CD4-positive, alpha-beta T cell treated with Interleukin-1 beta for 1 hour (primary cell): ENCODE results near the gene HOXC10.

Experiments used
- DNase-seq, 2 donors: peaks; one replicate each; pipeline ENCODE4 v3.0.0-alpha.2; 2020 to 2022

The HOXC10 gene

DNA sequence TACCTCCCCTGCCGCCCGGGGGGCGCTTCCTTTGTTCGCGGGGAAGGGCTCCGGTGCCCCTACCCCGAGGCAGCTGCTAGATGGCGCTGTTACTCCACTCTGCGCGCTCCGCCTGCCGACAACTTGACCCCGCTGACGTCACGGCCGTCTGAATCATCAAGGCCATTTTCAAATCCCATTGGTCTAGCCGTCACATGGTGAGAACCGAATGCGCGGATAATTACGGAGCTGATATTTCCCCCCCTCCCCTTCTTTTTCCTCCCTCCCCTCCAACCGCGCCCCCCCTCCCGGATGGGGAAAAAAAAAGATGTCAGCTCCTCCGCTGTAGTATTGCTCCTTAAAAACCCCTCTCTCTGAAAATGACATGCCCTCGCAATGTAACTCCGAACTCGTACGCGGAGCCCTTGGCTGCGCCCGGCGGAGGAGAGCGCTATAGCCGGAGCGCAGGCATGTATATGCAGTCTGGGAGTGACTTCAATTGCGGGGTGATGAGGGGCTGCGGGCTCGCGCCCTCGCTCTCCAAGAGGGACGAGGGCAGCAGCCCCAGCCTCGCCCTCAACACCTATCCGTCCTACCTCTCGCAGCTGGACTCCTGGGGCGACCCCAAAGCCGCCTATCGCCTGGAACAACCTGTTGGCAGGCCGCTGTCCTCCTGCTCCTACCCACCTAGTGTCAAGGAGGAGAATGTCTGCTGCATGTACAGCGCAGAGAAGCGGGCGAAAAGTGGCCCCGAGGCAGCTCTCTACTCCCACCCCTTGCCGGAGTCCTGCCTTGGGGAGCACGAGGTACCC lies at the start of gene HOXC10:
HOXC10 (plus strand) TSS at position 246 of the 791 bp plus-strand sequence; CDS start at position 360, 114 bp downstream.
- peak; percentile 71 to 80 for DNase-seq

DNA sequence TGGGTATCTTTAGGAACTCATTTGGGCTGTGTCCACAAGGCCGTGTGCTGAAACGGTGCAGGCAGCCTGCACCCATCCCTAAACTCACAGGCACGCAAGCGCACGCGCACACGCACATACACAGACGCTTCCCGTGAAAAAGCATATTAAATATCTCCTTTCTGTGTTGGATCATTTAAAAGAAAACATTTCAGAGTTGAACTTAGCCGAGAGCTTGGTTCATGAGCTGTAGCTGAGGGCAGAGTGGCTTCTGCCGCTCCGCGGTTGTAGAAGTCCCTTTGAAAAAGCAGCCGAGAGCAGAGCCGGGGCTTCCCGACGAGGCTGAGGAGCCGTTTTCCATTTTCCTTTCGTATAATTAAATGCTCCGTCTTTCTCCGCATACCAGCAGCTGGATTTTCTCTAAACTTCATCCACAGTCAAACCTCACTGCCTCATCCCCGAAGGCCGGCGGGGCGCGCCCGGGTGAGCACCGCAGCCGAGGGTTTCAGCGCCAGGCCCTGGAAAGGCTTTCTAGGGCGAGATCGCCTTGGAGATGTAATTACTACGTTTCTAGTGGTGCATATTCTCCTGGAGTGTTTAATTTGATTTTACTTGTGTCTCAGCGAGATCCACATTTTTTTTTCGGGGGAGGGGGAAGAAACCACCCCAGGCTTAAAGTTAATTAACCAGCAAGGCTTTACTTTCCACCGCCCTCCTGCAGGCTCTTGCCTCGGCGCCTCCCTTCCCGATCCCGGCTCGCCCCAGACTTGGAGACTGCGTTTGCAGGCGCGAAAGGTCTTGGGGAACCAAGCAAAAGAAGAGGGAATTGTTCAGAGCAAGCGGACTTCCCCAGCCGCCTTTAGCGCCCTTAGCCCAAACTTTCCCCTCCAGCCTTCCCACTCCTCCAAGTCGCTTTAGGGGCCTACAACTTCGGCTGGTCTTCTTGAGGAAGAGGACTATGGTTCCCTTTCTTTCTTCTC lies 49.3 kb upstream of the HOXC10 start:
- DNase-seq = no peak

DNA sequence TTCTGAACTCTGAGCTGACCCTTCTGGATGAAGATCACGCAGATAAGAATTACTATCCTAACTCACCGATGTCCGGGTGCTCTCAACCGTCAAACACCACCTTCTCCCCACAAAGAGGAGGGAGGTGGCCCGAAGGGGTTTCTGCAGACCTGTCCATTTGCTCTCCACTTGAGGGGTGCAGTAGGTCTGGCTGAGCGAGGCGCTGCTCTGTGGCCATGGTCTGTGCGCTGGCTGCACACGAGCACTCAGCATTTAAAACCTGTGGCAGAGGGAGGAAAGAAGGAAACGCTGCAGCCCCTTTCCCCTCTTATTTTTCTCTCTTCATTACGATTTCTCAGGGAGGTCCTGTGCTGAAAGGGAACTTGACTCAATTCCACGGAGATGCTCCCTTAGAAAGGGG lies 47.8 kb upstream of the HOXC10 start:
- DNase-seq = no peak

DNA sequence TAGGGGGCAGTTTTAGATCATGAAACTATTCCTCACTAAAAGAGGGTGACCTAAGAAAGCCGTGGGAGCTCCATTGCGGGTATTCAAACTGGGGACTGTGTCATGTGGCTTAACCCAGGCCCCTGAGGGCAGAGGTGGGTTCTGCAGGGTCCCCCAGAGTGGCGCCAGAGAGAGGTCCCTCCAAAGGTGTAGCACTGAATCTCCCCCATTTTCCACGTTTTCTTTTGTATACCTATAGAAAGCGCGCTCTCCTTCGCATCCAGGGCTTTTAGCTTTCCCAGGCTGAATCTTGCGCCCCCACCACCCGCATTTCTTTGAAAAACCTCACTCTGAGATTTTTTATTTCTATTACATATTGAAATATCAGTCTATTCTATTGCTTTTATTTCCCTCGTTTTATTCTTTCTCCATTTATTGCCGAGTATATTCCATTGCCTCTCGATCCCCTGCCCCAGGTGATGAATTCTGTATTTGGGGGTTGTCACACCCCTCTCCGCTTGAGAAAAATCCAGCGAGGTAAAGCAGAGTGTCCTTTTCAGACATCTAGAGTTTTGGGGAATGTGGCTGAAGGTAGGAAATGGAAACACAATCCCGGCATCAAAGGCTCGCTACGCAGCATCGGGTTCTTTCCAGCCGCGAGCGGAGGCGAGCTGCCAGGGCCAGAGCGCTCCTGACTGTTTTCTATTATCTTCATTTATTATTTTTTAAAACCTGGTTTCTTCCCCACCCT lies 47.2 kb upstream of the HOXC10 start:
- DNase-seq = no peak

DNA sequence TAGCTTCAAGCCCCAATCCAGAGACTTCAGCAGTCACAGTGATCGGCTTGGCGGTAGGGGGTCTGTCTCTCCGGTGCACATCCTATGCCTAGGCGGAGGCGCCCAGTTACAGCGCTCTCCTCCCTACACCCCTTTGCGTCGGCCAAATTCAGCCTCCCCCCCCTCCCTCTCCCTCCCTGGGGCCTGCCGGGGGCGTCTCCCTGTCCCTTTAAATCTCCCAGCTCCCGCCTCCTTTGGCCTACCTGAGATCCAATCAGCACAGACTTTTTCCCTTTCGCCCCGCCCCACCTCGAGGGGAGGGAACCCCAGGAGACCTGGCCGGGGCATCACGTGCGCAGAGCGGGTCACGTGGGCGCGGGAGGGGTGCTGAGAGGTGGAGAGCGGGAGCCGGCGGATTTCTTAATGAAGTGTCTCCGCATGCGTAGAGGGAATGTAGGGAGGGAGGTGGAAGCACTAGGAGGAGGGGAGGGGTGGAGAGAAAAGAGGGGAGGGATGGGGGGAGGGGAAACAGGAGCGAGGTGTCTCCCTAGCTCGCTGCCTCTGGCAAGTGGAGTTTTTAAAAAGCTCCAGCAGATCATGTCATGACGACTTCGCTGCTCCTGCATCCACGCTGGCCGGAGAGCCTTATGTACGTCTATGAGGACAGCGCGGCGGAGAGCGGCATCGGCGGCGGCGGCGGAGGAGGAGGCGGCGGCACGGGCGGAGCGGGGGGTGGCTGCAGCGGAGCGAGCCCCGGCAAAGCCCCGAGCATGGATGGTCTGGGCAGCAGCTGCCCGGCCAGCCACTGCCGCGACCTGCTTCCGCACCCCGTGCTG lies 46.4 kb upstream of the HOXC10 start, which contains the start of gene HOXC13:
HOXC13 (plus strand) TSS at position 506 of the 815 bp plus-strand sequence; CDS start at position 582, 76 bp downstream.
- DNase-seq = peak in 1 of 2 donors; percentile 31

DNA sequence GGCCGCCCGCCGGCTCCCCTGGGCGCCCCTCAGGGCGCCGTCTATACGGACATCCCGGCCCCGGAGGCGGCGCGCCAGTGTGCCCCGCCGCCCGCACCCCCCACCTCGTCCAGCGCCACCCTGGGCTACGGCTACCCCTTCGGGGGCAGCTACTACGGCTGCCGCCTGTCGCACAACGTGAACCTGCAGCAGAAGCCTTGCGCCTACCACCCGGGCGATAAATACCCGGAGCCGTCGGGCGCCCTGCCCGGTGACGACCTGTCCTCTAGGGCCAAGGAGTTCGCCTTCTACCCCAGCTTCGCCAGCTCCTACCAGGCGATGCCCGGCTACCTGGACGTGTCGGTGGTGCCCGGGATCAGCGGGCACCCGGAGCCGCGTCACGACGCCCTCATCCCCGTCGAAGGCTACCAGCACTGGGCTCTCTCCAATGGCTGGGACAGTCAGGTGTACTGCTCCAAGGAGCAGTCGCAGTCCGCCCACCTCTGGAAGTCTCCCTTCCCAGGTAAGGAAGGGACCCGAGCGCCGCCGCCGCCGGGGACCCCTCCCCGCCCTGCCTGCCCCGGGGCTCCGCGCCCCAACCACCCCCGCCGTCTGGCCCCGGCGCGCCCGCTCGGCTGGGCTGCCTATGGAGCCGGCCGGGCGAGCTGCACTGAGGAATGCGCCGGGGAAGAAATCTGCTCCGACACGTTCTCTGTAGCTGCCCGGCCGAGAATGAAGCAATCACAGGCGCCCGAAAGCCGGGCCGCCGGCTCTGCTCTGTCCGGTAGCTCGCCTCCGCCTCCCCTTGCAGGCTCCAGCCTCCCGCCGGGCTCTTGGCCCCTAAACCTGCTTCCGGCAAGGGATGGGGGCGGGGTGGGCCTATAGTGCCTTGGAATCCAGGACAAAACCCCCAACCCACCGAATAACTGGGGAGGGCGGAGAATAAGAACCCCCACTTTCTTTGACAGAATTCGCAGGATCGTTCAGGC lies 45.5 kb upstream of the HOXC10 start:
- DNase-seq = no peak

DNA sequence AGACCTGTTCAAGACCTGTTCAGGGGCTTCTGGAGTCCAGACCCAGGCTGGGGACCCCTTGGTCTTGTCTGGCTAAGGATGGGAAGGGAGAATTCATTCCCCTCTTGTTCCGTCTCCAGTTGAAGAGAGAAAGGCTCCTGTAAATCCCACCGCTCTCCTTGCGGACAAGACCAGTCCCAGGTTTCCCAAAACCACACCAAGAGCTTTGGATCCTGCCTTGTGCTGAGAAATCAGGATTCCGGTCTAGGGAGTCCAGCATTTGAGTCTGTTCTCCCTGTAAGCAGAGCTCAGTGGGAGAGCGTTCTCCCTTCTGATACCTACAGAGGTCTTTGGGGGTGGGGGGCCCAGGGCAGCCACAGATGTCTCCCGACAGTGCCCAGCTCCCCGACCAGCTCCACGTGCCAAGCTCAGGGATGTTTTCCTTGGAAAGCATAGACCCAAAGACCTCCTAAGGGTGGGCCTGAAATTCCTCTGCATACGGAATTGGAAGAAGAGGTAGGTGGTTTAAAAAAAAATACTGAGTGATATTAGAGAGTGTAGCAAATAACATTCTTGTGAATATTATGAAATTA lies 44.4 kb upstream of the HOXC10 start:
- no peak for DNase-seq

DNA sequence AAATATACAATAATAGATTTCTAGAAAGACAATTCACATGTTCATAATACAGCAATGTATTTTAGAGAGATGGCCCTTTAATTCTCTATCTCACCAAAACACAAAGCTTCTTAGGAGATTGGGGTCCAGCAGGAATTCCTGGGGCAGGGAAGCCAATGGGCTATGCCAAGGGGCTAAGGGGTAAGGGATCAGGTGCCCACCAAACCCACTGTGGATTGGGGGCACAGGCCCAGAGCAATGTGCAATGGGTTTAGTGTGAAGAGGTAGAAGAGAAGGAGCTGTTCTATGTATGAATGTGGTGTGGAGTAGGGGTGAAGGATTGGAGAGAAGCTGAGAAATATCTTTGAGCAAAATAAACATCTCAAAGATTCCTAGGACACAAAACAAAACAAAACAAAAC lies 43.8 kb upstream of the HOXC10 start:
- no peak for DNase-seq

DNA sequence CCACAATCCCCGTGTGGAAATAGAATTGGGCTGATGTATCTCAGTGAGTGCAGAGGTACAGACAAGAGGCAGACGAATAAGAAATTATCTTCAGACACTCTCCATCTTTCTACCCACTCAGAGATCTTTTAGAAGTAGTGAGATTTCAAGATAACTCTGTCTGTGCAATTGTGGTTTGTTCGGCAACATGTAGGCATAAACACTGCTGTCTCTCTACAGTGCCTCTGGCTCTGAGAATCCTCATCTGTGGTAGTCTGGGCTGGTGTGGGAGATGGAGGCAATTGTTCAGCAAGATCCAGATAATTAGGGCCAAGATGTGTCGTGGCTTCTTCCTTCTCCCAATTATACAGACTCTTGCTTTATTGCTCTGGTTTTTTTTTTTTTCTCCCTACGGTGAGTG lies 43.2 kb upstream of the HOXC10 start:
- DNase-seq = no peak

DNA sequence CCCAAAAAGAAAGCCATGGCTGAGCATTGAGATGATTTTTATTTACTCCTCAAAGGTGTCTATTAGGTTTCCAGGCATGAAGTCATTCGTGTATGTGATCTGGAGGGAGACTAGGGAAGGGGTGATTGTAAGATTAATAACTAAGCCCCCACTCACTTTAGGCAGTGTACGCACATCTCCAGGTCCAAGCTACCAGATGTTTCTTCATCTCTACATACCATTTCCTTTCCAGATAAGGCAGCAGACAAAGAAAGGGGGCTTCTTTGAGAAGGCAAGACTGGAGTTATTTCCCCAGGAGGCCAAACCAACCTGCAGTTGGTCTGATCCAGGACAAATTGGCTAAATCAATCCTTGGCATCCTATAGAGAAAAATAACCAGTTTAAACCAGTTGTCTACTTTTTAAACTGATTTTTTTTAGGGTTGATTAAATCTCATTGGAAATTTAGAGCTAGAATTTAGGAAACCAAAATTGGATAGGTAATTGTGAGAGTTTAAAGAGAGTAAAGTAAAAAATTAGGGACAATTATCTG lies 42.4 kb upstream of the HOXC10 start:
- DNase-seq = no peak

DNA sequence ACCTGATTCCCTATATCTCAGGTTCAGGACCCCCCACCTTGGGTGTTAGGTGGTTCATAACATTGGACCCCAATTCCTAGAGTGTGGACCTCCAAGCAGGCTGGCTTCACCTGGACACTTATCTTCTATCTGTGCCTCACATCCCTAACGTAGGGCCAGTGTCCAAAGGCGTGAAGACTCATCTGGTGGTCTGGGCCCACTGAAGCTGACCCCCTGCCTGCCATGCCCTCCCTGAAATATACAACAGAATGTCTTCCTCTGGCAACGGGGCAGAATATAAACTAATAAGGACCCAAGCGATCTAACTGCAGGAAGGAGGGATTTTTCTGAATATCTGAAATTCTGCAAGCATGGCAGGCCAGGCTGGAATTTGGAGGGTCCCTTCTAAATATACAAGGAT lies 40.7 kb upstream of the HOXC10 start:
- no peak for DNase-seq

DNA sequence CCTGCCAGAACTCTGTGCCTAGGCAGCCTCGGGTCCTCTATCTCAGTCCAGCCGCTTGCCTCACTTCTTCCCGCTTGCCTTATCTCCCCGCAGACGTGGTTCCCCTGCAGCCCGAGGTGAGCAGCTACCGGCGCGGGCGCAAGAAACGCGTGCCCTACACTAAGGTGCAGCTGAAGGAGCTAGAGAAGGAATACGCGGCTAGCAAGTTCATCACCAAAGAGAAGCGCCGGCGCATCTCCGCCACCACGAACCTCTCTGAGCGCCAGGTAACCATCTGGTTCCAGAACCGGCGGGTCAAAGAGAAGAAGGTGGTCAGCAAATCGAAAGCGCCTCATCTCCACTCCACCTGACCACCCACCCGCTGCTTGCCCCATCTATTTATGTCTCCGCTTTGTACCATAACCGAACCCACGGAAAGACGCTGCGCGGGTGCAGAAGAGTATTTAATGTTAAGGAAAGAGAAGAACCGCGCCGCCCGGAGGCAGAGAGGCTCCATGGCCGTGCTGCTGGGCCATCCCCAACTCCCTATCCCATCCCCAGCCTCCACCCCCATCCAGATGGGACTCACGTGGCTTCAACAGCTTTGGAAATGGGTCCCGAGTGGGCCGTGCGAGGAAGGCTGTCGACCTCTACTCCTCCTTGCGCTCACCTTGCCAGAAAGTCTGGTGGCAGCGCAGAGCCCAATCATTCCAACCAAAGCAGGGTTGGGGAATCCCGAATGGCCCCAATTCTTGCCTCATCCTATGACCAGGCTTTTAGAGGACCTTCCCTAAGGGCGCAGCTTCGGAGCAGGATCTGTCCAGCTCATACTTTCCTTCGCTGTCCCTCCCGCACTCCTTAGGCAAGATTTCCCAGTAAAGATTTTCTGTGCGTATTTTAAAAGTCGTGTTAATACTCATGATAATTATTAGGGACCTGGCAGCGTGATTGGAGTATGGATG lies 39.8 kb upstream of the HOXC10 start:
- DNase-seq = no peak

DNA sequence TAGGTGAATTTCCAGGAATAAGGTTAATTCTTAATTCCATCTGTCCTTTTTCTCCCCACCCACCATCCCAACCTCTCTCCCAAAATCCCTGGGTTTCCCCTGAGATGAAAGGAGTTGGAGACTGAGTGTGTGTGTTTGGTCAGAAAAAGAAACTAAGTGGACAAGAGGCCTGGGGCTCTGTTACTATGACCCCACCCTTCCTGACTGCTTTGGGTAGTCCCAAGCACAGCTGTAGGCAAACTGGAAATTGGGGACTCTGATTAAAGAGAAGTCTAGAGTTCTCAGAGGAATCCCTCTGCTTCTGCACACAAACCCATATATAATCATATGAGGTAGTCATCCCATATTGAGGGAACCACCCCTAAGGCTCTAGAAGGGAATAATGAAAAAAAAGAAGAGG lies 37.2 kb upstream of the HOXC10 start:
- DNase-seq = no peak

DNA sequence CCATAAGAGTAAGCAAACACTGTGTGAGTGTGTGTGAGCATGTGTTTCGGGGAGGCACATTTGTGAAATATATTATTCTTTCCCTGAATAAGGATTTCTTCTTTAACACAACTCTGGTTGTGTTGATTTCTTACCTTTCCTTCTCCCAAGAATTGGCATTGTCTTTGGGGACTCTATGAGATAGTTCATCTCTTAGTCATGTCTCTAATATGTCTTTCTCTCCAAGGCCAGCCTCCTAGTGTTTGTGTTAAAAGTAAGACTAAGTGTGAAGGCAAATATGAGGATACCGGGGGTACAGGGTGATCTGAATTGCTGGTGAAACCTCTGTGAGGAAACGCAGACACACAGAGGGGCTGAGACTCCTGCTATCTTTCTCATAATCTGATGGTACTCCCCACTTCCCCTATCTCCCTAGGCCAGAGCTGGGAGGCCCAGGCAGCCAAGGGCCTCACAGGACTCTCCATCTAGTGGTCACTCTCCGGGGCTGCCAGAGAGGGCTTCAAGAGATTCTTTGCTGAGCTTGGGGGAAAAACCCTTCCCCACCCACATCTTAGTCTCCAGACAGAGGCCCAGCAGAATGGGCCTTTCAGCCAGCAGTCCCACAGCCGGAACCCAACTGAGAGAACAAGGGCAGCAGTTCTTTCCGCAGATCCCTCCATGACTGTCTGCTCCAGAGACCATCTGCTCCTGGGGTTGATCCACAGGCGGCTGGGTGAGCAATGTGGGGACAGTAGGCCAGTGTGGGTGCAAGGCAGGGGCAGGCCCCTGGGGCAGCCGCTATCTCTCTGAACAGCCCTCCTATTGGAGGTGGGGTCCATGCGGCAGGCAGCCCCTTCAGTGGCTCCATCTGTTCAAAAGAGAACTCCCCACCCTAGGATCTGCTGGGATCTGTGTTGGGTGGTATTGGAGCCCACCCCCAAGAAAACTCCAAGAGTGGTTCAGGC lies 36.0 kb upstream of the HOXC10 start:
- DNase-seq = no peak

DNA sequence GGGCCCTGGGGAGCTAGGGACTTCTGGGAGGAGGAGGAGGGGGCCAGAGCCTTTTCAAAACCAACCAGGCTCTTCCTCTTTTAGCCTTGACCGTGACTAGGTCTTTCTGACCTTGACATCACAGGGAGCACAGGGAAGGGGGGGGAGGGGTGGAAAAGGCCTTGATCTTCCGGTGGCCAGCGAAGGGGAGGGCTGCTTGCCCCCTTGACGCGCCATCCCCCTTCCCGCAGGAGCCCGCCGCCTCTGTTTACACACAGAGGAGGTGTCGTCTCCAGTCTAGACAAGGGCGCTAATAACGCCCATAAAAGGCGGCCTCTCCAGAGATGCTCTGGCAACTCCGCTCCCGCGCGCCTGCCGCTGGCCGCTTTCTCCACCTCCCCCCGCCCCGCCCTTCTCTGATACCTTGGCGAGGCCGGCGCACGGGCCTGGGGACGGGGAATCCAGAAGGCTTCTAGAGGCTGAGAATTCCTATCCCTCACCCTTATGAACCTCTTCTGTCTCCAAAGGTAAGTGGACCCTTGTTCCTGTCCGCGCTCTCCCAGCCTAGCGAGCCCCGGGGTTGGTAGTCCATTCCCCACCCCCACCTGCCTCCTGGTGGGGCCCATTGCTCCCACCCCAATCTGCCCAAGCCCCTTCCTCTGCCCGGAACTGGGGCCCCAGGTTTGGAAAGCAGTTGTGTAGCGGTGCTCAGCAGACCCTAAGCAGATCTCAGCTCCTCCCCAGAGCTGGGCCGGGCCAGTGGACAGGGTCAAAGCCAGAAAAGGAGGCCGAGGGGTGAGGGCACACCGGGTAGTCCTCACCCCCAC lies 35.1 kb upstream of the HOXC10 start:
- DNase-seq = no peak

DNA sequence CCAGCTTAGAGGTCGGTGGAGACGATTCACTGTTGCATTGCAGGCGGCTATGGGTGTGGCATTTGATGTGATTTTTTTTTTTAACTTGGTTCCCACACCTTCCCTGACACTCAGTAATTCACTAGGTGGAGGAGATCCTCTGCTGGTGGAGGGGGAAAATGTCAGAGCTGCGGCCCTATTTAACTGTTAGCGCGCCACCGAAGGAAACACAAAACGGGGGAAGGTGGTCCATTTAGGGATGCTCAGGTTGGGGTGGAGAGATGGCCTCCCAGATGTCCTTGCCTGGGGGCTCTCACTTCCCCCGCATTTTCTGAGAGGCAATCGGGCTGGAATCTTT lies 34.5 kb upstream of the HOXC10 start:
- DNase-seq = no peak
